Endothelial cell of umbilical vein (primary cell): ENCODE results near the gene SFTPA1. TPM values are rescaled to one million over a fixed set of nuclear protein-coding genes. Genes with fewer than 3 reads are reported as not detected.
"Not testable (repeated sequence)": the region's sequence is repeated elsewhere in the genome, so short reads cannot be mapped to it uniquely, and the experiment has no call there.

Source experiments
- BruUV-seq: library from RNA; stranded (reverse); fragments of 400-500 nt; replicated peaks from 2 replicates; lab custom pipeline; 2021; lab: Mats Ljungman, UMichigan
- CTCF ChIA-PET: fragments of 300-600, 350-600 bp; sonication (Branson Sonifier 250); formaldehyde crosslinking; loops from one replicate; lab custom pipeline; 2021; ENCODE audit warnings: antibody characterized with exemption, inconsistent platforms; lab: Charles Lee
- POLR2A ChIA-PET: fragments of 300-600, 350-600 bp; sonication (Branson Sonifier 250); formaldehyde crosslinking; loops from one replicate; lab custom pipeline; 2021; ENCODE audit warnings: antibody characterized with exemption, inconsistent platforms; lab: Charles Lee
- DNase-seq: peaks from one replicate; pipeline ENCODE4 v3.0.0-alpha.2; 2011; ENCODE audit warnings: low read depth, low spot score
- FAIRE-seq: peaks from 2 replicates; lab custom pipeline; 2011; peaks lifted over from hg19 to GRCh38; lab: Jason Lieb, UNC
- H2AFZ ChIP-seq: 2 replicates; pipeline ENCODE4 v1.6.0; 2012; ENCODE audit warnings: low read depth, low read length, control low read depth, inconsistent platforms
- H3K27ac ChIP-seq: 2 replicates; pipeline ENCODE4 v1.5.1; 2011; ENCODE audit warnings: low read depth, mild to moderate bottlenecking, control low read depth, low read length, moderate library complexity; ENCODE audit not compliant: insufficient read depth
- H3K27me3 ChIP-seq, 2 experiments: 2 replicates each; pipeline versions ENCODE4 v1.6.0 to v1.6.1; 2011; ENCODE audit warnings: low read length in 2 of 2, mixed read lengths in 1 of 2; ENCODE audit not compliant: control insufficient read depth in 2 of 2, insufficient read depth in 2 of 2
- H3K36me3 ChIP-seq, 2 experiments: 2 replicates in 1 of 2; 3 replicates in 1 of 2; pipeline ENCODE4 v1.5.1; 2011; ENCODE audit warnings: low read length in 2 of 2, mild to moderate bottlenecking in 1 of 2, moderate library complexity in 1 of 2; ENCODE audit not compliant: control insufficient read depth in 2 of 2, insufficient read depth in 2 of 2; ENCODE audit errors: extremely low read depth in 1 of 2
- H3K4me1 ChIP-seq: 3 replicates; pipeline ENCODE4 v1.5.1; 2011; ENCODE audit warnings: mild to moderate bottlenecking, low read length; ENCODE audit not compliant: control insufficient read depth, insufficient read depth; ENCODE audit errors: extremely low read depth
- H3K4me2 ChIP-seq: 2 replicates; pipeline ENCODE4 v1.6.1; 2011; ENCODE audit warnings: low read length, control low read depth, mixed read lengths; ENCODE audit not compliant: insufficient read depth
- H3K4me3 ChIP-seq, 3 experiments: fragments of 200-600 bp in 1 of 3; sonication (generic), shearing (Covaris generic) in 1 of 3; replicated peaks in 1 of 3; 2 replicates each; pipeline ENCODE4 v1.5.1; 2011 to 2016; ENCODE audit warnings: control low read depth in 3 of 3, low read length in 3 of 3, mild to moderate bottlenecking in 2 of 3, inconsistent platforms in 1 of 3, low read depth in 1 of 3, moderate library complexity in 1 of 3; ENCODE audit not compliant: insufficient read depth in 1 of 3
- H3K79me2 ChIP-seq: 2 replicates; pipeline ENCODE4 v1.6.0; 2012; ENCODE audit warnings: low read length, inconsistent platforms; ENCODE audit not compliant: control insufficient read depth, insufficient read depth
- H3K9ac ChIP-seq: replicated peaks from 2 replicates; pipeline ENCODE3; 2011; ENCODE audit warnings: low read length, control low read depth; ENCODE audit not compliant: insufficient read depth; ENCODE audit errors: extremely low read depth
- H3K9me1 ChIP-seq: replicated peaks from 3 replicates; pipeline ENCODE4 v1.6.0; 2011; ENCODE audit warnings: mild to moderate bottlenecking, low read length; ENCODE audit not compliant: control insufficient read depth, insufficient read depth; ENCODE audit errors: extremely low read depth
- H3K9me3 ChIP-seq: replicated peaks from 2 replicates; pipeline ENCODE4 v1.5.1; 2012; ENCODE audit warnings: low read length, inconsistent platforms; ENCODE audit not compliant: control insufficient read depth, insufficient read depth
- H4K20me1 ChIP-seq: replicated peaks from 2 replicates; pipeline ENCODE3; 2011; ENCODE audit warnings: mild to moderate bottlenecking, low read length; ENCODE audit not compliant: control insufficient read depth, insufficient read depth; ENCODE audit errors: extremely low read depth
- CTCF ChIP-seq, 2 donors: IDR thresholded peaks; 1 replicate in 1 of 2; 2 replicates in 1 of 2; pipeline ENCODE4 v1.5.1; 2011; ENCODE audit warnings: low read length in 2 of 2, mild to moderate bottlenecking in 2 of 2, moderate library complexity in 2 of 2, control low read depth in 1 of 2, inconsistent platforms in 1 of 2, low read depth in 1 of 2; ENCODE audit not compliant: insufficient read depth in 1 of 2; ENCODE audit errors: extremely low read depth in 1 of 2
- EZH2 ChIP-seq: IDR thresholded peaks from 2 replicates; pipeline ENCODE4 v1.6.1; 2012; ENCODE audit warnings: borderline replicate concordance, low read depth, mild to moderate bottlenecking, moderate library complexity, low read length, inconsistent platforms; ENCODE audit not compliant: severe bottlenecking
- FOS ChIP-seq: IDR thresholded peaks from 2 replicates; pipeline ENCODE4 v1.6.1; 2011; ENCODE audit warnings: mild to moderate bottlenecking, low read length, moderate library complexity, borderline replicate concordance; ENCODE audit not compliant: insufficient read depth
- GATA2 ChIP-seq: IDR thresholded peaks from 2 replicates; pipeline ENCODE4 v1.7.0; 2011; ENCODE audit warnings: low read depth, mild to moderate bottlenecking, moderate library complexity, mixed read lengths, low read length; ENCODE audit not compliant: insufficient read length, insufficient read depth
- JUN ChIP-seq: IDR thresholded peaks from 2 replicates; pipeline ENCODE4 v1.6.1; 2011; ENCODE audit warnings: borderline replicate concordance, low read depth; ENCODE audit not compliant: insufficient read length, insufficient read depth
- MAX ChIP-seq: IDR thresholded peaks from 2 replicates; pipeline ENCODE4 v1.6.1; 2011; ENCODE audit not compliant: insufficient read depth, insufficient read length
- MYC ChIP-seq: IDR thresholded peaks from one replicate; pipeline ENCODE4 v1.6.1; 2011; ENCODE audit warnings: mild to moderate bottlenecking, low read depth, low read length
- POLR2A ChIP-seq: IDR thresholded peaks from 2 replicates; pipeline ENCODE4 v1.6.1; 2012; ENCODE audit warnings: low read depth, mild to moderate bottlenecking, control low read depth, low read length
- POLR2AphosphoS5 ChIP-seq: IDR thresholded peaks from 2 replicates; pipeline ENCODE4 v1.6.1; 2012; ENCODE audit warnings: low read depth, mild to moderate bottlenecking, control low read depth, low read length, moderate library complexity; ENCODE audit not compliant: insufficient read depth
- dilution Hi-C: fragments of 300-500 bp; cut with MboI; formaldehyde crosslinking; loops from one replicate; pipeline ENCODE4 v1.15.0; 2019; ENCODE audit warnings: low sequenced_read_pairs; ENCODE audit not compliant: extremely low pct_ligation_motif_present
- intact Hi-C: fragments of 100-400 bp; cut with micrococcal nuclease; formaldehyde crosslinking; loops from one replicate; pipeline ENCODE4 v1.10.0; 2022
- polyA plus RNA-seq, 4 experiments: library from polyadenylated mRNA; depleted of rRNA in 3 of 4; stranded (reverse) in 3 of 4; unstranded in 1 of 4; fragments of >200 nt; gene quantifications; 2 replicates each; pipeline versions ENCODE4 v1.2.1 to v1.2.3, GENCODE V29; 2011 to 2012; ENCODE audit warnings: missing spikeins in 1 of 4
- total RNA-seq: library from RNA; stranded (reverse); gene quantifications from 2 replicates; pipeline ENCODE4 v1.2.3, GENCODE V29; 2021

The SFTPA1 gene
- total and polyA plus RNA-seq, 2 donors (not counting 3 experiments of a cell fraction or from before 2014, with no cell fraction given), result not detected

GRCh38 chr10:79595510-79595909 lies 15.2 kb upstream of the SFTPA1 start:
- ChIA-PET POLR2A (no interaction called here), CTCF (no interaction called here)
- BruUV-seq, result no TSS peak

GRCh38 chr10:79599644-79600043 lies 11.1 kb upstream of the SFTPA1 start:
- H4K20me1 ChIP-seq, H3K9me3 ChIP-seq, FAIRE-seq: not testable (repeated sequence)

More at GRCh38 chr10:79595510-79595909, 15.2 kb upstream of the SFTPA1 start:
- dilution Hi-C loops (no loop called here), intact Hi-C loops (no loop called here)
- H3K9me3 ChIP-seq, result no peaks in the 10 kb centered on the region
- H3K27ac ChIP-seq, result no peak overlapping the region
- H4K20me1 ChIP-seq, result no peaks in the 10 kb centered on the region
- H3K4me1 ChIP-seq, result no peaks in the 10 kb centered on the region
- H2AFZ ChIP-seq, result no peak overlapping the region
- H3K4me2 ChIP-seq, result no peak overlapping the region
- TF ChIP-seq EZH2, result no peak
- TF ChIP-seq JUN, result no peak
- TF ChIP-seq POLR2AphosphoS5, result no peak
- no peak for TF ChIP-seq CTCF (IDR thresholded peaks at IDR 0.05; ENCODE audit: extremely low read depth in 1 of 2, insufficient read depth in 1 of 2, low read depth in 1 of 2, low read length in 2 of 2)
- TF ChIP-seq POLR2A, result no peak
- TF ChIP-seq MYC, result no peak
- TF ChIP-seq GATA2, result no peak
- TF ChIP-seq MAX, result no peak
- no peak for TF ChIP-seq FOS
- no peaks in the 10 kb centered on the region for H3K36me3 ChIP-seq
- H3K4me3 ChIP-seq, result no peak overlapping the region
- DNase-seq (no peak), FAIRE-seq (no peak)
- no peaks in the 10 kb centered on the region for H3K27me3 ChIP-seq
- H3K79me2 ChIP-seq, result no peaks in the 10 kb centered on the region
- no peaks in the 10 kb centered on the region for H3K9me1 ChIP-seq
- no peak overlapping the region for H3K9ac ChIP-seq

More at GRCh38 chr10:79599644-79600043, 11.1 kb upstream of the SFTPA1 start:
- POLR2A ChIA-PET, dilution Hi-C loops, H3K4me3 ChIP-seq, BruUV-seq, H2AFZ ChIP-seq, H3K9ac ChIP-seq, H3K4me1 ChIP-seq, H3K4me2 ChIP-seq, H3K79me2 ChIP-seq, H3K9me1 ChIP-seq, H3K27ac ChIP-seq, DNase-seq, intact Hi-C loops, H3K36me3 ChIP-seq, H3K27me3 ChIP-seq, CTCF ChIA-PET: not testable (repeated sequence)
